ENCODE measurements around the gene LMTK3.

DNA sequence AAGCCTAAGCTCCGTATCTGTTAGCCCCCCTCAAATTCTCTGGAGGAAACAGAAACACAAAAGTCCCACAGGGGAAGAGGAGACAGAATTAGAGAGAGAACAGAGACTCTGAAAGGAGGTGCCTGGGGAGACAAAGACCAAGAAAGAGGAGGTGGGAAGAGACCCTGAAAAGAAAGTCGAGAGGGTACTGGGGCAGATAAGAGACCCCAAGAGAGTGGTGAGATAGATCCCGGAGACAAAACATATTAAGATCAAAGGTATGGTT is 66.8 kb downstream of the LMTK3 start:
- TF ChIP-seq, protein P1, sequence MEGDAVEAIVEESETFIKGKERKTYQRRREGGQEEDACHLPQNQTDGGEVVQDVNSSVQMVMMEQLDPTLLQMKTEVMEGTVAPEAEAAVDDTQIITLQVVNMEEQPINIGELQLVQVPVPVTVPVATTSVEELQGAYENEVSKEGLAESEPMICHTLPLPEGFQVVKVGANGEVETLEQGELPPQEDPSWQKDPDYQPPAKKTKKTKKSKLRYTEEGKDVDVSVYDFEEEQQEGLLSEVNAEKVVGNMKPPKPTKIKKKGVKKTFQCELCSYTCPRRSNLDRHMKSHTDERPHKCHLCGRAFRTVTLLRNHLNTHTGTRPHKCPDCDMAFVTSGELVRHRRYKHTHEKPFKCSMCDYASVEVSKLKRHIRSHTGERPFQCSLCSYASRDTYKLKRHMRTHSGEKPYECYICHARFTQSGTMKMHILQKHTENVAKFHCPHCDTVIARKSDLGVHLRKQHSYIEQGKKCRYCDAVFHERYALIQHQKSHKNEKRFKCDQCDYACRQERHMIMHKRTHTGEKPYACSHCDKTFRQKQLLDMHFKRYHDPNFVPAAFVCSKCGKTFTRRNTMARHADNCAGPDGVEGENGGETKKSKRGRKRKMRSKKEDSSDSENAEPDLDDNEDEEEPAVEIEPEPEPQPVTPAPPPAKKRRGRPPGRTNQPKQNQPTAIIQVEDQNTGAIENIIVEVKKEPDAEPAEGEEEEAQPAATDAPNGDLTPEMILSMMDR (IDR thresholded peaks at IDR 0.05; ENCODE audit: insufficient read depth, low read length), result no peak
- TF ChIP-seq, protein P2, sequence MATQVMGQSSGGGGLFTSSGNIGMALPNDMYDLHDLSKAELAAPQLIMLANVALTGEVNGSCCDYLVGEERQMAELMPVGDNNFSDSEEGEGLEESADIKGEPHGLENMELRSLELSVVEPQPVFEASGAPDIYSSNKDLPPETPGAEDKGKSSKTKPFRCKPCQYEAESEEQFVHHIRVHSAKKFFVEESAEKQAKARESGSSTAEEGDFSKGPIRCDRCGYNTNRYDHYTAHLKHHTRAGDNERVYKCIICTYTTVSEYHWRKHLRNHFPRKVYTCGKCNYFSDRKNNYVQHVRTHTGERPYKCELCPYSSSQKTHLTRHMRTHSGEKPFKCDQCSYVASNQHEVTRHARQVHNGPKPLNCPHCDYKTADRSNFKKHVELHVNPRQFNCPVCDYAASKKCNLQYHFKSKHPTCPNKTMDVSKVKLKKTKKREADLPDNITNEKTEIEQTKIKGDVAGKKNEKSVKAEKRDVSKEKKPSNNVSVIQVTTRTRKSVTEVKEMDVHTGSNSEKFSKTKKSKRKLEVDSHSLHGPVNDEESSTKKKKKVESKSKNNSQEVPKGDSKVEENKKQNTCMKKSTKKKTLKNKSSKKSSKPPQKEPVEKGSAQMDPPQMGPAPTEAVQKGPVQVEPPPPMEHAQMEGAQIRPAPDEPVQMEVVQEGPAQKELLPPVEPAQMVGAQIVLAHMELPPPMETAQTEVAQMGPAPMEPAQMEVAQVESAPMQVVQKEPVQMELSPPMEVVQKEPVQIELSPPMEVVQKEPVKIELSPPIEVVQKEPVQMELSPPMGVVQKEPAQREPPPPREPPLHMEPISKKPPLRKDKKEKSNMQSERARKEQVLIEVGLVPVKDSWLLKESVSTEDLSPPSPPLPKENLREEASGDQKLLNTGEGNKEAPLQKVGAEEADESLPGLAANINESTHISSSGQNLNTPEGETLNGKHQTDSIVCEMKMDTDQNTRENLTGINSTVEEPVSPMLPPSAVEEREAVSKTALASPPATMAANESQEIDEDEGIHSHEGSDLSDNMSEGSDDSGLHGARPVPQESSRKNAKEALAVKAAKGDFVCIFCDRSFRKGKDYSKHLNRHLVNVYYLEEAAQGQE (IDR thresholded peaks at IDR 0.05; ENCODE audit: insufficient replicate concordance, low read depth), result no peak
